Activated CD4-positive, alpha-beta memory T cell treated with anti-CD3 and anti-CD28 coated beads for 36 hours (primary cell): ENCODE measurements around the gene RFNG. TPM values are rescaled to one million over a fixed set of nuclear protein-coding genes. Genes with fewer than 3 reads are reported as not detected.

Experiments used
- CTCF ChIA-PET: fragments of 350-600 bp; sonication (Branson Sonifier 250); formaldehyde crosslinking; loops from one replicate; lab custom pipeline; 2021; ENCODE audit warnings: antibody characterized with exemption, inconsistent platforms; lab: Charles Lee
- POLR2A ChIA-PET: fragments of 350-600 bp; sonication (Branson Sonifier 250); formaldehyde crosslinking; loops from one replicate; lab custom pipeline; 2021; ENCODE audit warnings: antibody characterized with exemption; lab: Charles Lee
- DNase-seq: peaks from one replicate; pipeline ENCODE4 v3.0.0-alpha.2; 2020
- H3K27ac Mint-ChIP-seq: one replicate; pipeline ENCODE4 v1.8.0; 2021; ENCODE audit warnings: mixed read lengths
- H3K27me3 Mint-ChIP-seq: one replicate; pipeline ENCODE4 v1.8.0; 2021; ENCODE audit warnings: mixed read lengths
- H3K36me3 Mint-ChIP-seq: one replicate; pipeline ENCODE4 v1.8.0; 2021; ENCODE audit warnings: mixed read lengths
- H3K4me1 Mint-ChIP-seq: one replicate; pipeline ENCODE4 v1.8.0; 2021; ENCODE audit warnings: low read depth, mixed read lengths
- H3K4me3 Mint-ChIP-seq: one replicate; pipeline ENCODE4 v1.8.0; 2021; ENCODE audit warnings: mild to moderate bottlenecking, mixed read lengths
- H3K9me3 Mint-ChIP-seq: one replicate; pipeline ENCODE4 v1.8.0; 2021; ENCODE audit warnings: mixed read lengths
- intact Hi-C: fragments of 100-400 bp; cut with micrococcal nuclease; formaldehyde crosslinking; loops from one replicate; pipeline ENCODE4 v1.15.1; 2023
- total RNA-seq, 2 experiments: library from RNA; stranded (reverse); gene quantifications; one replicate each; pipeline ENCODE4 v1.2.3, GENCODE V29; 2021

The RFNG gene
- total RNA-seq, 2 experiments from 2014 or later: 16.5 to 17.5 TPM

GRCh38 chr17:82095777-82096708 lies 44.4 kb upstream of the RFNG start:
- POLR2A ChIA-PET: interaction anchor here (0.9 kb wide), 2 partner anchors 8 to 13 kb away, joined by 3 to 5 read pairs; no protein-coding TSS in a partner anchor
- peaks cover 12% of the 10 kb centered on the region for H3K4me1 Mint-ChIP-seq
- DNase-seq: no peak
- H3K27me3 Mint-ChIP-seq: no peaks in the 10 kb centered on the region
- intact Hi-C loops: loop anchor here (5.0 to 10.0 kb wide), 4 partner anchors 119 to 659 kb away; partner anchors contain the start of genes ARHGDIA, ASPSCR1, CYBC1 and NARF
- peak overlapping the region; percentile 38 for H3K27ac Mint-ChIP-seq
- H3K36me3 Mint-ChIP-seq: peaks cover 14% of the 10 kb centered on the region
- CTCF ChIA-PET: interaction anchor here (1.2 kb wide), 1 partner anchor 66 kb away, joined by 4 read pairs; no protein-coding TSS in a partner anchor
- no peaks in the 10 kb centered on the region for H3K9me3 Mint-ChIP-seq
- H3K4me3 Mint-ChIP-seq: peak overlapping the region; percentile 68

DNA sequence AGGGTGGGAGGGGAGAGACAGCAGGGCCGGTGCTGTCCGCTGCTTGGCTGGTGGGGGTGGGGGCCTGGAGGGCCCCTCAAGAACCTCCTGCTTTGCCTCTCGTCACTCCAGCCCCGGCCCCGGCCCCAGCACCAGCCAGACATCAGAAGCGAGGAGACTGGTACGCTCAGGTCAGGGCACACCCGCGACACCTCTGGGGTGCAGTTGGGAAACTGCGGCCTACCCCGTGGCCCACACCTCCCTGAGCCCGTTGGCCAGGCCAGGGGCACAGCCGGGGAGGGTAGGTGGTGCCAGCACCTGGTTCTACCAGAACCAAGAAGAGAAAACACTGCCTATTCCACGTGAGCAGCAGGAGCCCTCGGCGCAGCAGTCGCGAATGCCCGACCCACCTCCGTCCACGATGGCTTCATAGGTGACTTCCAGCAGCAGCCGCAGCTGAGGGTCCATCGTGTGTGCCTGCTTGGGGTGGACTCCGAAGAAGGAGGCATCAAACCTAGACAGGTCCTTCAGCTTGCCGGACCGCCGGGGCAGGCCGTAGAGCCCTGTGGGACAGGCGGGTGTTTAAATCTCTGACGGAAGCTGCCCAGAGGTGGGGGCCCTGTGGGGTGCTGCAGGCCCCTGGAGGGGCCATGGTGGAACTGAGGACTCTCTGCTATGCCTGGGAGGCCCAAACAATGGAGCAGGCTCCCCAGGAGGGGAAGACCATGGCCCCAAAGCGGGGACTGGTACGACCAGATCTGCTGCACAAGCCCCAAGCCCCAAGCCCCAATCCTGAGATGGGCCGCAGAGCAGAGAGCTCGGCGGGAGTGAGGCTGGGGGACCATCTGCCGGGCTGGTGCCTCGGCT lies 43.5 kb upstream of the RFNG start:
- H3K27me3 Mint-ChIP-seq: no peaks in the 10 kb centered on the region
- ChIA-PET POLR2A (interaction anchor here (0.9 kb wide), 2 partner anchors 9 to 14 kb away, joined by 3 to 5 read pairs; no protein-coding TSS in a partner anchor), CTCF (interaction anchor here (0.6 to 1.2 kb wide), 2 partner anchors 28 to 65 kb away, joined by 4 to 8 read pairs; no protein-coding TSS in a partner anchor)
- H3K4me1 Mint-ChIP-seq: peaks cover 10% of the 10 kb centered on the region
- DNase-seq: no peak
- no peaks in the 10 kb centered on the region for H3K9me3 Mint-ChIP-seq
- intact Hi-C loops: loop anchor here (5.0 to 10.0 kb wide), 4 partner anchors 118 to 660 kb away; partner anchors contain the start of genes ARHGDIA, ASPSCR1, CYBC1 and NARF
- H3K36me3 Mint-ChIP-seq: peaks cover 14% of the 10 kb centered on the region
- H3K4me3 Mint-ChIP-seq: no peak overlapping the region
- no peak overlapping the region for H3K27ac Mint-ChIP-seq

DNA sequence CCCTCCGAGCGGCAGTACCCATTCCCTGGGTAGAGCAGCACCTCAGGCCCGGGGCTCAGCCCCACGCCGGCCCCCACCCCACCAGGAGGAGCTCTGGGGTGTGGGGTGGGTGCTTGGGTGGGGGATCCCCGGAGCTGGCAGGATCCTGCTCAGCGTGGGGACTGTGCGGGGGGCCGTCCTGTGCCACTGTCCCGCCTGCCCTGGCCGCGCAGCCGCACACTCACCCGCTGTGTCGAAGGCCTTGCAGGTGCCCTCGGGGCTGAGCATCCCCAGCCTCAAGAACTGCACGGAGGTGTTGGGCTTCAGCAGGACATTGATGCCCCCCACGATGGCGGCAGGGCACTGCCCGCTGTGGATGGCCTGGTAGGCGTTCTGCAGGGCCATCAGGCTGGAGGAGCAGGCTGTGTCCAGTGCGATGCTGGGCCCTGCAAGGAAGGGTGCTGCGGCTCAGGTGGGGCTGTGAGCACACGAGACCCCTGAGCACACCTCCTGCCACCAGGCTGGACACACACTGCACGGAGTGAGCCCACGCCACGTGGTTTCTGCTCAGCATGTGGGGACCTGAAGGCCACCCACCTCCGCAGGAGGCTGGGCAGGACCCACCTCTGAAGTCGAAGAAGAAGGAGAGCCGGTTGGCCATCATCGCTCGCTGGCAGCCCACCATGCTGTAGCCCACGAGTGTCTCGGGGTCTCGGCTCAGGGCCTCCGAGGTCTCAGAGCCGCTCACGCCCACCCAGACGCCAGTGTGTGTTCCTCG lies 41.6 kb upstream of the RFNG start:
- no peaks in the 10 kb centered on the region for H3K9me3 Mint-ChIP-seq
- no peak for DNase-seq
- no peak overlapping the region for H3K4me3 Mint-ChIP-seq
- peaks cover 7% of the 10 kb centered on the region for H3K4me1 Mint-ChIP-seq
- no peaks in the 10 kb centered on the region for H3K27me3 Mint-ChIP-seq
- H3K36me3 Mint-ChIP-seq: peaks cover 14% of the 10 kb centered on the region
- no peak overlapping the region for H3K27ac Mint-ChIP-seq
- ChIA-PET CTCF (no interaction called here), POLR2A (no interaction called here)
- intact Hi-C loops: loop anchor here (10.0 kb wide), 2 partner anchors 362 to 662 kb away; partner anchors contain the start of genes CYBC1, NARF and TBCD

GRCh38 chr17:82092628-82092994 lies 41.0 kb upstream of the RFNG start:
- DNase-seq: no peak
- ChIA-PET CTCF (no interaction called here), POLR2A (no interaction called here)

GRCh38 chr17:82092094-82092586 lies 40.5 kb upstream of the RFNG start:
- intact Hi-C loops: loop anchor here (10.0 kb wide), 2 partner anchors 363 to 663 kb away; partner anchors contain the start of genes CYBC1, NARF and TBCD
- H3K4me3 Mint-ChIP-seq: no peak overlapping the region
- H3K9me3 Mint-ChIP-seq: no peaks in the 10 kb centered on the region
- H3K27ac Mint-ChIP-seq: no peak overlapping the region
- CTCF ChIA-PET: no interaction called here
- peaks cover 7% of the 10 kb centered on the region for H3K4me1 Mint-ChIP-seq
- H3K27me3 Mint-ChIP-seq: no peaks in the 10 kb centered on the region
- DNase-seq: no peak
- POLR2A ChIA-PET: no interaction called here
- H3K36me3 Mint-ChIP-seq: peaks cover 14% of the 10 kb centered on the region

More at GRCh38 chr17:82092628-82092994, 41.0 kb upstream of the RFNG start:
- intact Hi-C loops: loop anchor here (10.0 kb wide), 2 partner anchors 362 to 662 kb away; partner anchors contain the start of genes CYBC1, NARF and TBCD
- Mint-ChIP-seq H3K9me3 (no peaks in the 10 kb centered on the region), H3K4me1 (peaks cover 7% of the 10 kb centered on the region), H3K36me3 (peaks cover 14% of the 10 kb centered on the region), H3K27ac (no peak overlapping the region), H3K27me3 (no peaks in the 10 kb centered on the region), H3K4me3 (no peak overlapping the region)

- Mint-ChIP-seq H3K27ac (no peak overlapping the region), H3K36me3 (peaks cover 14% of the 10 kb centered on the region), H3K9me3 (no peaks in the 10 kb centered on the region), H3K4me1 (peaks cover 5% of the 10 kb centered on the region), H3K4me3 (no peak overlapping the region), H3K27me3 (no peaks in the 10 kb centered on the region)
- intact Hi-C loops: loop anchor here (10.0 kb wide), 2 partner anchors 363 to 663 kb away; partner anchors contain the start of genes CYBC1, NARF and TBCD
- CTCF ChIA-PET: no interaction called here
- POLR2A ChIA-PET: no interaction called here
- no peak for DNase-seq
Measured at GRCh38 chr17:82091264-82092066, 39.9 kb upstream of the RFNG start.

DNA sequence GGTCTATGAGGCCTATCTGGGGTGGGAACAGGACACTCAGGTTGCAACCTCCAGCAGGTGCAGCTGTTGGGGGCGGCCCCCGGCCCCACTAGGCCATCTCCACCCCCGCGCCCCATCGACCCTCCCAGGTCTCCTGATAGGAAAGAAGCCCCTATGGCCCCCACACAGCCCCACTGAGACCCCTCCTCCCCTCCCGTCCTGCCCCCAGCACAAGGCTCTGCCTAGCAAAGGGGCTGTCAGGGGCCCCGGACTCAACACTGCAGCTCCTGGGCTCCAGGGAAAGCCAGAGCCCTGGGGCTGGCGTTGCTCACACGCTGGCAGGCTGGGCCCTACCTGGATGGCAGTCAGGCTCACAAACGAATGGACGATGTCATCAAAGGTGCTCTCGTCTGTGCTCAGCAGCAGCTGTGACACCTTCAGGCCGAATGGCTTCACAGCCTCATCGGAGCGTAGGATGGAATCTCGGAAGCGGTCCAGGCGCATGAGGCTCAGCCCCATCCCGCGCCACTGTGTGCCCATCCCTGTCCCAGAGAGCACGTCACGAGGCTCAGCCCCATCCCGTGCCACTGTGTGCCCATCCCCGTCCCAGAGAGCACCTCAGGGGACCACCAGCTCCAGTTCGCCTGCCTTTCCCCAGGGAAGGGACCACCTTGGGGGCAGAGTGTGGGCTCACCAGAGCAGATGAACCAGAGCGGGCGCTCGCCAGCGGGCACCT lies 39.1 kb upstream of the RFNG start:
- no peak for DNase-seq
- Mint-ChIP-seq H3K9me3 (no peaks in the 10 kb centered on the region), H3K27me3 (no peaks in the 10 kb centered on the region), H3K36me3 (peaks cover 13% of the 10 kb centered on the region), H3K4me3 (no peak overlapping the region), H3K4me1 (no peaks in the 10 kb centered on the region), H3K27ac (no peak overlapping the region)
- POLR2A ChIA-PET: interaction anchor here (1.2 kb wide), 1 partner anchor 14 kb away, joined by 3 read pairs; no protein-coding TSS in a partner anchor
- CTCF ChIA-PET: interaction anchor here (0.5 kb wide), 1 partner anchor 213 kb away, joined by 3 read pairs; no protein-coding TSS in a partner anchor
- intact Hi-C loops: loop anchor here (10.0 kb wide), 2 partner anchors 364 to 664 kb away; partner anchors contain the start of genes CYBC1, NARF and TBCD

DNA sequence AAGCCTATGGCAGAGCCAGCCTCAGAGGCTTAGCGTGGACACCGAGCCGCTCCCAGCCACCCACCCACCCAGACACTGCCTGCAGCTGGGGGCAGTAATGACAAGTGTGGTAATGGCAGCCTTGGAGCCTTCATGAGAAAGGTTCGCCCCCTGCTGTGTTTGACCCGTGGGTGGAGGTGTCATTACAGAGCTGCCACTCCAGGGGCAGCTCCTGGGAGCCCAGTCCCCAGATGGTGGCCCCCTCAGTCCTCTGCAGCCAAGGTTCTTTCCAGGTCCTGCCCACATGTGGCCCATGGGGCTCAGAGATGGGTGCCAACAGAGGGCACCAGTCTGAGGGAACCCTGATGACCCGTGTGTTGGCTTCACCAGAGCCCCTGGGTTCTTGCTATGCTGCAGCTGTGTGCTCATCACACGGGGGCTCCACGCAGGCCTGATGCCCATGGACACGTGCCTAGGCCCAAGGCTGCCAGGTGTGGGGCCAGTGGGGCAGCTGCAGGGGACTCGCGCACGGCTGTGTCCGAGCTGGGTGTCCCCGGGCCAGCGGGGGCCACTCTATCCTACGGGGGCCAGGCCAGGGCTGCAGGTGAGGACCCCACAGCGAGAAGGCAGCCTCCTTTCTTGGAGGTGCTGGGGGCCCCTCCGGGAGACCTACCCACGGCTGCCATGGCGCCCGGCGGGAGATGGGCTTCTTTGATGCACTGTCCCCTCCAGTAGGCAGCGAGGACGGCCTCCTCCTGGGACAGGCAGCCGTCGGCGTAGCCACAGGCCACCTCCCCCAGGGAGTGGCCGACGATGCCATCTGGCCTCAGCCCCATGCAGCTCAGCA lies 38.3 kb upstream of the RFNG start:
- intact Hi-C loops: loop anchor here (10.0 kb wide), 2 partner anchors 365 to 665 kb away; partner anchors contain the start of genes CYBC1, NARF and TBCD

More for the DNA sequence above, 38.3 kb upstream of the RFNG start:
- H3K4me3 Mint-ChIP-seq: no peak overlapping the region
- peaks cover 14% of the 10 kb centered on the region for H3K36me3 Mint-ChIP-seq
- H3K4me1 Mint-ChIP-seq: no peaks in the 10 kb centered on the region
- POLR2A ChIA-PET: interaction anchor here (1.2 kb wide), 1 partner anchor 13 kb away, joined by 3 read pairs; no protein-coding TSS in a partner anchor
- CTCF ChIA-PET: no interaction called here
- H3K27ac Mint-ChIP-seq: no peak overlapping the region
- DNase-seq: no peak
- H3K27me3 Mint-ChIP-seq: no peaks in the 10 kb centered on the region
- H3K9me3 Mint-ChIP-seq: no peaks in the 10 kb centered on the region
